NCI-H1417 treated with DMSO at 0.1 percent for 48 hours (cell line): ENCODE results near the gene RIMBP3B.
"Not testable (repeated sequence)": the region's sequence is repeated elsewhere in the genome, so short reads cannot be mapped to it uniquely, and the experiment has no call there.

Experiments
- DNase-seq: peaks from one replicate; lab custom pipeline; 2025; lab: John Stamatoyannopoulos, UW

Gene RIMBP3B

DNA sequence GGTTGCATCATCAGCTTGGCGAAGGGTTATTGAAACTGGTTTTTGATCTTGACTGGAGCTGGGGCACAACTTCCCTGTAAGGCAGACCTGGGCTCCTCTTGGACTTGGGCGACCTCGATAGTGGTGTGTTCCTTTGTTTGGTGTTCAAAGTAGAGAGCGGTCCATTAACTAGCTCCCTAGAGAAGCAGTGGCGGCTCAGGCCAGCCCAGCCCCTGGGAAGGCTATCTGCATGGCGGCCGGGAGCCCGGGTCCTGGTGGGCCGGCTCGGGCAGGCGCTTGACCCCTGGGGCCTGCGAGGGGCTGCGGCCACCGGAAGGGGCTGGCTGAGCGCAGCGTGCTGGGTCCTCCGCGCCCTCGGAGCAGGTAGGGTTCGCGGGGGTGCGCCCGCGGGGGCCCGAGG is 32.8 kb downstream of the RIMBP3B start:
- DNase-seq = not testable (repeated sequence)

DNA sequence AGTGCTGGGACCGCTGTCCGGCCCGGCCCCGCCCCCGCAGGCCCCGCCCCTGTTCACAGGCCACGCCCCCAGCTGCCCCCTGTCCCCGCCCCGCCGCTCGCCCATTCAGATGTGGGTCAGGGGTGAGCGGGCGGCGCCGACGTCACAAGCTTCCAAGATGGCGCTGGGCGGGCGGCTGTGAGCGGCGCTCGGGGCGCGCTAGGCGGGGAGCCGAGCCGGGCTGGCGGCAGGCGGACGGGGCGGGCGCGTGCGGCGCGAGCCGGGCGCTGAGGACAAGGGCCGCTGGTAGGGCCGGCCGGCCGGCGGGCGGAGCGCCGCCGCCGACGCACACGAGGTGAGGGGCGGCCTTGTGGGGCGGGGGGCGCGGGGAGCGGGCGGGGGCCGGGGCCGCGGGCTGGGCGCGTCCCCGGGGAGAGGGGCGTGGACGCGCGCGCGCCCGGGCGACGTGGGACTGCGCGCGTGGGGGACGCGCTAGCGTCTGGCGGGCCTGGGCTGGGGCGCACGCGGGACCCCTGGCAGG is 33.7 kb downstream of the RIMBP3B start, which contains the start of gene HIC2:
Gene HIC2, plus strand, starts transcription at position 145 of the 520 bp plus-strand sequence. CDS start 25,461 bp downstream, outside the sequence.
- DNase-seq = not testable (repeated sequence)

DNA sequence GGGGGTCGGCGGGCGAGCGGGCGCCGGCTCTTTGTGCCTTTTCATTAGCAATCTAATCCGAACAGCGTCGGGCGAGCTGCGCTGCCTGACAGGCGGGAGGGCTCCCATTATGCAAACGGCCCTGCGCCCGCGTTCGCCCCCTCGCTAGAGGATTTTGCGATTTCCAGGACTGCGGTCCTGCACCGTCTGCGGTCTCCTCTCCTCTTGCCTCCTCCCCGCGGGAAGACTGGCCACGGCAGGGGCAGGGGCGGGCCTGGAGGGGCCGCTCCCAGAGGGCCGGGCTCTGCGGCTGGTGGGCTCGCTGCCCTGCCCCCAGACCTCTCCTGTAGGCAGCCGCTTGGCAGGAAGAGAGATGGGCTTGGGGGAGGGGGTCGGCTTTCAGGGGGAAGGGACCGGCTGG is 34.3 kb downstream of the RIMBP3B start:
- DNase-seq = not testable (repeated sequence)

DNA sequence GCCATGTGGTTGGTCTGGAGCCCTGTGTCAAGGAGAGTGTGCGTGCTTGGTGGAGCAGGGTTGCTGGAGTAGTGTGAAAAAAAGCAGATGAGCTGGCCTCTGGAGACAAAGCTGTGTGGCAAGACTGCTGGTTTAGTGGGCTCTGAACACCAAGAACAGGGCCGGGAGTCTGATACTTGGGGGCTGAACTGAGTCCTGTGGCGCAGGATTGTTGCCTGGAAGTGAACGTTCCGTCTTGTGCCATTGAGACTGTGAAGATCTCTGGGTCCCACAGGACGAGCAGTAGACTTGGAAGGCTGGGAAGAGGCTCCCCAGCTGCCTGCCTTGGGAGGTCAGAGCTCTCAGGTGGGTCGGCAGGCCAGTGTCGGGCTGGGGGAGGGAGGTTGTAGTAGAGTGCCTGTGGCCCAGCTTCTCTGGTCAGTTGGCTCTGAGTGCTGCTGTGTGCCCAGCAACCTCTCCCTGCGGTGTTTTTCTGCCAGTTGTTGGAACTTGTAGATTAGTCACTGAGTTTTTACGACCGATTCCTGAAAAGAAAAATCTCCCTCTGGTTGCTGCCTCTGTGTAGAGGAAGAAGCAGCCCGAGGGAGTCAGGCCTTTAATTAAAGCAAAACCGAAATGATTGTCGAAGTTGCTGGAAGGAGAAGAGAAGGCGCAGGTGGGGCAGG is 35.6 kb downstream of the RIMBP3B start:
- DNase-seq = not testable (repeated sequence)

DNA sequence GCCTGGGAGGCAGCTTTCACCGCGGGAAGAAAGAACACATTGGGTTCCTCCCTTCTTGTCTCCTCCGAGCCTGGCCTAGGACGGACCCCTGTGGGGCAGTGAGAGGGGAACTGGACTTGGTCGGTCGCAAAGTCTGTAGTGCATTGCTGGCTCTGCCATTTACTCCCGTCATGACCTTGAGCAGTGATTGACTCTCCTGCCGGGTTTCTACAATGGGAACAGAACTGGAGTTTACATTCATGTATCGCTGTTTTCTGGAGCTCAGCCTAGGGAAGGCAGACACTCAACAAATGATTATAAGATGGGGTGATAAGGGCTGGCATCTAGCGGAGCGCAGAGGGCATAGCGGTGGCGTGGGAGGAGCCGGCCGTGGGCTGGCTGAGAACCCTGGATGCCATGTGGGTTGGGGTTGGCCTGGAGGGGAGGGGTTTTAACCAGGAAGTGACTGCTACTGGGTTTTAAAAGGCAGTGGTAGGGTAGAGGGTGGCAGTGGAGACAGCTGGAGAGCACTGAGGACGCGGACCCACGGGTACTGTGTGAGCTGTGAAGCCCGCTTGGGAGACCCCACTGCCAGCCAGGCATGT is 36.7 kb downstream of the RIMBP3B start:
- DNase-seq = not testable (repeated sequence)

DNA sequence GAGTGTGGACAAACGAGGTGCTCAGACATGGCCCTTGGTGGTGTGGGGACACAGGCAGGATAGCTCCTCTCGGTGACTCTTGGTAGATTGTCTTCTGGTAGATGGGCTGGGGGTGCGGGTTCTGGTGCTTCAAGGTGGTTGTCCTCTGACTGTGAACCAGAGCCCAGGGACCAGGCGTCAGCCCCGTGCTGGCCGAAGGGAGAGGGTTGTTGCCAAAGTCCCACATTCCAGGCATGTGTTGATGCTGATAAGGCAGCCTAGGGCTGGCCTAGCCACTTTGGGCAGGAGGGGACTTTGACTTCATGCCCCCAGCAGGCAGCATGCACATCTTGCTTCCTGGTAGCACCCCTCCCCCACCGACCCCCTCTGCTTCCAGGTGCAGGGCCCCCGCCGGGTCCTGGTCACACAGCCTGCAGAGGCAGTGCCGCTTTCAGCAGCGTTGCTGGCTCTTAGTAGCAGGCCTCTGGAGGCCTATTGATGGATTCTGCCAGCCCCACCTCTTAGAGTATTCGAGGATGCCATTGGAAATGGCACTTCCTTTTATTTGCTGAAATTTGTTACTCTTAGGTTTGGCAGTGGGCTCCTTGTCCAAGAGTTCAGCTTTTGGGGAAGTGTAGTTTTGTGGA is 40.6 kb downstream of the RIMBP3B start:
- DNase-seq = not testable (repeated sequence)

DNA sequence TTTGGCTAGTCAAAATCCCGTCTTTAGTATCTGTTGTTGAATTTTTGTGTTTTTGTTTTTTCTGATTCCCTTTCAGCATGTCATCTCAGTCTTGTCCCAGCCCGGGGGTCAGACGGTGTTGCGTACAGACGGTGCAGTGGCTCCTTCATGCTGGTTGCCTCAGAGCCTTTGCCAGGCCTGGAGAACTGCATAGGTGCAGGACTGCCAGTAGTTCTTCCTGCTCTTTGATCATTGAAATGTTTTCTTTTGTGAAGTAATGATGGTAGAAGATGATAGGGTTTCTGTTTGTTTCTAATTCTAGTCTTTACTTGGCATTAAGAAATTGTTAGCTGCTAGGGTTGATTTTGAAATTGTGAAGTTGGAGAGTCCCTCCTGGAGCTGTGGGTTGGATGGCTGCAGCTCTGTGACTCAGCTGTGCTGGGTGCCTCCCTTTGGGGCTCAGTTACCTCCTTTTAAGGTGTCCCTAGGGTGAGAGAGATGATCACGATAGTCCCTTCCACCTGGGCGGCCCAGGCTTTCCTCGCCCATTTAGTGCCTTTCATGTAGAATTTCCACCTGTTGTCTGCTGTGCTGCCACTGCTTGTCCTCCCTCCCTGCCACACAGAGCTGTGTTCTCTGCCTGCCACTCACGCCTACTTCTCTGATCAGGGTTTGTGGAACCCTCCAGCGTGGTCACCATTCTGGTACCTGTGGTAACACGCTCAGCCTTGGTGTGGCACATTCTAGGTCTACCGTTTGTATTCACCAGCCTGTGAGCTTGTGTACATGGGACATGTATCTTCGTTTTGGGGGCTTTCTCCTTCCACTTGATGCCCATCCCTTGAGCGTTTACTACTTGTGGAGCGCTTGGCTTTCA is 51.1 kb downstream of the RIMBP3B start:
- not testable (repeated sequence) for DNase-seq

DNA sequence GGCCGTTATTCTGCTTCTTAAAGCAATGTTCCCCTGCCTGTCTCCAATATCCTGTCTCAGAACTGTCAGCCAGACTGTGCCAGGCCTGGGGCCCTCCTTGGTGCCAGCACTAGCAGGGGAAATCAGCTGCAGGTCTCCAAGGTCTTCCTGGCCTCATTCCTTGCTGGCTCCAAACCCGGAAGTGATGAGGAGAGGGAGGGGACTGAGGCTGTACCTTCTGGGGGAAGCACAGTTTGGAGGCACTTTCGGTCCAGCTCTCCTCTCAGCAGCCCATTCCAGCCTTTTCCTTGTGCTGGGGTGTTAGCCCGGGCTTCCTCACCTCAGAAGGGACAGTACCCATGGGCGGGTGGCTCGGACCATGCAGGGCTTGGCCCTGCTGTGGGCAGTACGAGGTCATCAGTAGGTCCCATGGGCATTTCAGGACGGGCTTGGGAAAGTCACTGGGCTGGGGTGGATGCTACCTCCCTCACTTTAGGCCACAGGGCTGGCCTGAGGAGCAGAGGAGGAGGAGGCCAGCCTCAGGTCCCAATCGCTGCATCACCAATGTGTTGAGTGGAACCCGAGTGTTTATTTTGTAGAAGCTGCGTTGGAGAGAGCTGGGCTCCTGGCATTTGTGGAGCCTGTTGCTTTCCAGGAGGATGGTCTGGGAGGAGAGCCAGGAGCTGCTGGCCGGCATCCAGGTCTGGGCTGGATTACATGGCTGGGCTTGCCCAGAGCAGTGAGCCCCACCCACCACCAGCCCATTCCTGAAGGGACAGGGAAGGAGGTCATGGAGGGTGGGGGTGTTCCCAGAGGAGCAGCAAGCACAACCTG is 52.7 kb downstream of the RIMBP3B start:
- not testable (repeated sequence) for DNase-seq

DNA sequence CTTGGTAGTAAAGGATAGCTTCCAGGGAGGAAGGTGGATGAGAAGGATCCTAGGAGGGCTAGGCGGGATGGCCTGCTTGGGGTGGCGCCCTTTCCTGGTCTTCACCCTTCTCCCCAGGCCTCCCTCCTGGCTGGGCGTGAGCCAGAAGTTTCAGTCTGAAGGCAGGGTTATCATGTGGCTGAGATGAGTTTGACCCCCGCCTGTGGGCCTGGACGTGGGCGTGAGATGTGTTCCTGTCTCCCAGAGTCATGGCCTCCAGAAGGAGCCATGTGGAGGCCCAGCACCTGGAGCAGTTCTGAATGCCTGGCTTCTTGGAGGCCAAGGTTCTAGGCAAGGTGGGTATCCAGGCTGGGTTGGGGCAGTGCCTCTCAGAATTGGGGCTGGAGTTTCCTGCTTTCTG is 54.5 kb downstream of the RIMBP3B start:
- DNase-seq = not testable (repeated sequence)
